ENCODE measurements around the gene CCDC3. TPM values are rescaled to one million over a fixed set of nuclear protein-coding genes. Genes with fewer than 3 reads are reported as not detected.

The CCDC3 gene
- total RNA-seq, 4 donors from 2014 or later, result 27.8 to 108 (median 74.6) TPM

- H3K4me3 ChIP-seq (ENCODE audit: low read depth, poor library complexity, severe bottlenecking), result no peak overlapping the region
- 20 to 26% methylated on average over 6 of the region's 6 CpGs for WGBS, 2 donors
- DNase-seq (ENCODE audit: low spot score in 2 of 2), result peak in 1 of 2 donors; percentile 42
- intact Hi-C loops (cut with DNase I; ENCODE audit: low total_unique reads), result no loop called here
- TF ChIP-seq CTCF (IDR thresholded peaks at IDR 0.05) (no peak), POLR2A (IDR thresholded peaks at IDR 0.05) (no peak)
Observed at GRCh38 chr10:12919574-12919973, 81.9 kb downstream of the CCDC3 start.

GRCh38 chr10:12916587-12916986 is 84.9 kb downstream of the CCDC3 start:
- intact Hi-C loops (cut with DNase I; ENCODE audit: low total_unique reads), result no loop called here
- WGBS, 2 donors, result 83% methylated on average over 4 of the region's 4 CpGs
- no peak overlapping the region for H3K4me3 ChIP-seq (ENCODE audit: low read depth, poor library complexity, severe bottlenecking)
- DNase-seq (ENCODE audit: low spot score in 2 of 2), result peak in 1 of 2 donors; percentile 57
- TF ChIP-seq CTCF (IDR thresholded peaks at IDR 0.05), result no peak
- TF ChIP-seq POLR2A (IDR thresholded peaks at IDR 0.05), result no peak

GRCh38 chr10:12915637-12916168 is 85.8 kb downstream of the CCDC3 start:
- DNase-seq (ENCODE audit: low spot score in 2 of 2), result peak in 1 of 2 donors; percentile 57

GRCh38 chr10:12914111-12914510 is 87.4 kb downstream of the CCDC3 start:
- no peak for TF ChIP-seq CTCF (IDR thresholded peaks at IDR 0.05)
- TF ChIP-seq POLR2A (IDR thresholded peaks at IDR 0.05), result no peak
- WGBS, 2 donors, result 67 to 69% methylated on average over 2 of the region's 2 CpGs
- no peak overlapping the region for H3K4me3 ChIP-seq (ENCODE audit: low read depth, poor library complexity, severe bottlenecking)
- no peak for DNase-seq (ENCODE audit: low spot score in 2 of 2)
- intact Hi-C loops (cut with DNase I; ENCODE audit: low total_unique reads), result no loop called here

More at GRCh38 chr10:12915637-12916168, 85.8 kb downstream of the CCDC3 start:
- H3K4me3 ChIP-seq (ENCODE audit: low read depth, poor library complexity, severe bottlenecking), result no peak overlapping the region
- 77 to 87% methylated on average over 3 of the region's 3 CpGs for WGBS, 2 donors
- intact Hi-C loops (cut with DNase I; ENCODE audit: low total_unique reads), result no loop called here
- TF ChIP-seq CTCF (IDR thresholded peaks at IDR 0.05) (no peak), POLR2A (IDR thresholded peaks at IDR 0.05) (no peak)

- intact Hi-C loops (cut with DNase I; ENCODE audit: low total_unique reads), result no loop called here
- no peak overlapping the region for H3K4me3 ChIP-seq (ENCODE audit: low read depth, poor library complexity, severe bottlenecking)
- no peak for DNase-seq (ENCODE audit: low spot score in 2 of 2)
- WGBS, 2 donors, result 98 to 99% methylated on average over 3 of the region's 3 CpGs
- TF ChIP-seq CTCF (IDR thresholded peaks at IDR 0.05), result no peak
- TF ChIP-seq POLR2A (IDR thresholded peaks at IDR 0.05), result no peak
Observed at GRCh38 chr10:12911795-12912194, 89.7 kb downstream of the CCDC3 start.

- TF ChIP-seq CTCF (IDR thresholded peaks at IDR 0.05) (no peak), POLR2A (IDR thresholded peaks at IDR 0.05) (no peak)
- H3K4me3 ChIP-seq (ENCODE audit: low read depth, poor library complexity, severe bottlenecking), result no peak overlapping the region
- intact Hi-C loops (cut with DNase I; ENCODE audit: low total_unique reads), result no loop called here
- WGBS, 2 donors, result 65 to 74% methylated on average over 4 of the region's 4 CpGs
- DNase-seq (ENCODE audit: low spot score in 2 of 2), result no peak
Observed at GRCh38 chr10:12910835-12911234, 90.7 kb downstream of the CCDC3 start.
